Mammary epithelial cell (primary cell): ENCODE results near the gene N4BP2.

Source experiments
- CTCF ChIP-seq, 2 donors: IDR thresholded peaks in 1 of 2; conservative IDR thresholded peaks in 1 of 2; 2 replicates each; pipeline ENCODE4 v1.5.1; 2011 to 2012; ENCODE audit warnings: inconsistent platforms in 2 of 2, low read length in 2 of 2, mild to moderate bottlenecking in 2 of 2, control low read depth in 1 of 2, low read depth in 1 of 2; ENCODE audit not compliant: insufficient read depth in 1 of 2; ENCODE audit errors: extremely low read depth in 1 of 2
- EZH2 ChIP-seq: IDR thresholded peaks from 2 replicates; pipeline ENCODE4 v1.6.1; 2012; ENCODE audit warnings: low read length, inconsistent platforms, borderline replicate concordance

- no peak for TF ChIP-seq CTCF (conservative IDR thresholded peaks at IDR 0.05 in 1 of 2, IDR thresholded peaks at IDR 0.05 in 1 of 2; ENCODE audit: extremely low read depth in 1 of 2, insufficient read depth in 1 of 2, low read depth in 1 of 2, low read length in 2 of 2)
- no peak for TF ChIP-seq EZH2
These were observed 36.4 kb upstream of the N4BP2 start for GRCh38 chr4:40020221-40020620.
